NCI-H510A (cell line): ENCODE results near the gene MTX2.

ENCODE experiments used
- DNase-seq: peaks from one replicate; lab custom pipeline; 2025; lab: John Stamatoyannopoulos, UW

The MTX2 gene

GRCh38 chr2:176380341-176380740 is 111.1 kb downstream of the MTX2 start:
- DNase-seq: no peak

DNA sequence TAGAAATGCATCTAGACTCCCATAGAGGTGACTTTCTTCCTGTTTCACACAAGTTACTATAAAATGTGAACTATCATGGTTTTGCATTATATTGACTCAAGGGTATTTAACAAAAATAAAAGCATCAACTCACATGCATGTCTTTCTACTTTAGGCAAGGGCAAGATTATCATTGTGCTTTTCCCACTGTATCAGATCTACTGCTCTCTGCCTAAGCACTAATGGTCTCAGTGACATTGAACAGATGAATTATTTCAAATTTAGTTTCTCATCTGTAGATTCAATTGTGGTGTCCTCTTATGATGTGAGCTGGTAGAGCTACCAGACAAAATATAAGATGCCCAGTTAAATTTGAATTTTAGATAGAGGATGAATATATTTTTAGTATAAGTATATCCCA is 113.9 kb downstream of the MTX2 start:
- DNase-seq: no peak

- no peak for DNase-seq
Observed at GRCh38 chr2:176383836-176384442, 114.7 kb downstream of the MTX2 start.

DNA sequence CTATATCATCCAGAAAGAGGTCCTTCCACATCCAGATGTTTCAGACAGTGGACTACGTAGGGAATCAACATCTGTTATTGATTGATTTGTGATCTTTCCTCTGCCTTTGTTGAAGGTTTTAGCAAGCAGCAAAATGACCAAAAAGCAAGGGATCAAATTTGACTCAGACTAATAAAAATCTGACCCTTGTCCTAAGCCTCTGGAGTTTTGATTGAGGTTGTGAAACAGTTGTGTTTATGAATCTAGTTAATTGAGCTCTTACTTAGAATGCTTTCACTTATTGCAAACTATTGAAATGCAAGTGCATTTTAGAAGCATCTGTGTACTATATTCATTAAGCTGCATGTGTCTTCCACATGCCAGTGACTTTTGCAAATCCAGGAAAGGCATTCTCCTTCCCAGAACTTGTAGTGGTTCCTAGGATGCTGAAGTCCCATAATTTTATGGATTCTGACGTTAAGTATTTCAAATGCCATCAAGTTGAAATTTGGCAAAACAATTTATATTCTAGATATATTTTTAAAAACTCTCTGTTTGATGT is 116.0 kb downstream of the MTX2 start:
- no peak for DNase-seq

DNA sequence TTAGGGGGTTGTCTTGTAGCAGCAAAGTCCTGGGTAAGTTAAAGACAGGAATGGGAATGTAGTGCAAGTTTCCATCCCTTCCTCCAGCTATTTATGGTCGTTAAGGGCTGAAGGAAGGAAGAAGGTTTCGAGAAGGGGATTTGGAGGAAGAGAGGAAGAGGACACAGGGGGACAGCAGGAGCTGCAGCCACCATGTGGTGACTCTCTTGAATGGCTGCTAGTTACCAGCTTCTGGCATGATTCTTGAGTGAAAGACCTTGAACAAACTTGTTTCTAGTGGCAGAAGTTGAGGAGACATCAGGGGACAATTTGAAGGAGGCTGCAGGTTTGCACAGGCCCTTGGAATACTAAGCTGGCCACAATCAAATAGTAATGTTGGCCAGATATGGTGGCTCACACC is 116.6 kb downstream of the MTX2 start:
- no peak for DNase-seq
